A673 (cell line): ENCODE data around the gene NOVA1. TPM values are rescaled to one million over a fixed set of nuclear protein-coding genes. Genes with fewer than 3 reads are reported as not detected.
"Not testable (repeated sequence)": the region's sequence is repeated elsewhere in the genome, so short reads cannot be mapped to it uniquely, and the experiment has no call there.

Experiments
- Bru-seq: library from RNA; stranded (reverse); fragments of 400-500 nt; gene quantifications from one replicate; lab custom pipeline; 2021; lab: Mats Ljungman, UMichigan
- BruChase-seq, 2 experiments: library from RNA; stranded (reverse); fragments of 400-500 nt; gene quantifications; one replicate each; lab custom pipeline; 2021; lab: Mats Ljungman, UMichigan
- BruUV-seq: library from RNA; stranded (reverse); fragments of 400-500 nt; replicated peaks from 2 replicates; lab custom pipeline; 2021; lab: Mats Ljungman, UMichigan
- CTCF ChIA-PET: fragments of 300-600 bp; sonication (Branson Sonifier 250); formaldehyde crosslinking; loops from one replicate; lab custom pipeline; 2022; ENCODE audit warnings: antibody characterized with exemption; lab: Charles Lee
- POLR2A ChIA-PET: fragments of 300-600 bp; sonication (Branson Sonifier 250); formaldehyde crosslinking; loops from one replicate; lab custom pipeline; 2022; ENCODE audit warnings: antibody characterized with exemption; ENCODE audit not compliant: low non-redundant PET; lab: Charles Lee
- DNase-seq: peaks from one replicate; pipeline ENCODE4 v3.0.0-alpha.2; 2015; ENCODE audit warnings: low spot score
- H3K27ac ChIP-seq: fragments of 200-600 bp; sonication (generic); 2 replicates; pipeline ENCODE4 v1.5.1; 2016; ENCODE audit warnings: mixed run types, low read depth, mild to moderate bottlenecking, mixed read lengths, antibody characterized with exemption, low read length; ENCODE audit not compliant: poor library complexity, severe bottlenecking
- H3K27me3 ChIP-seq: fragments of 200-600 bp; sonication (generic); replicated peaks from 2 replicates; pipeline ENCODE4 v1.6.1; 2017; ENCODE audit warnings: mixed run types, low read depth, mild to moderate bottlenecking, mixed read lengths, antibody characterized with exemption, low read length; ENCODE audit not compliant: insufficient read depth, poor library complexity
- H3K36me3 ChIP-seq: fragments of 200-600 bp; sonication (generic); 2 replicates; pipeline ENCODE4 v1.6.1; 2016; ENCODE audit warnings: mixed run types, mild to moderate bottlenecking, mixed read lengths, antibody characterized with exemption, low read length; ENCODE audit not compliant: insufficient read depth, poor library complexity, severe bottlenecking
- H3K4me1 ChIP-seq: fragments of 200-600 bp; sonication (generic); 2 replicates; pipeline ENCODE4 v1.6.1; 2017; ENCODE audit warnings: mixed run types, mild to moderate bottlenecking, mixed read lengths, antibody characterized with exemption, low read length; ENCODE audit not compliant: insufficient read depth, poor library complexity, severe bottlenecking
- H3K4me3 ChIP-seq: fragments of 200-600 bp; sonication (generic); 2 replicates; pipeline ENCODE4 v1.5.1; 2016; ENCODE audit warnings: low read depth, mixed run types, mild to moderate bottlenecking, mixed read lengths, low read length; ENCODE audit not compliant: poor library complexity, severe bottlenecking
- H3K9me3 ChIP-seq: fragments of 200-600 bp; sonication (generic); 2 replicates; pipeline ENCODE4 v1.6.1; 2016; ENCODE audit warnings: mixed run types, low read depth, mild to moderate bottlenecking, mixed read lengths, antibody characterized with exemption, low read length; ENCODE audit not compliant: poor library complexity, severe bottlenecking
- CTCF ChIP-seq: fragments of 300-800, 200-600 bp; sonication (generic); conservative IDR thresholded peaks from 2 replicates; pipeline ENCODE4 v1.5.1; 2017; ENCODE audit warnings: low read depth, mild to moderate bottlenecking, antibody characterized with exemption, low read length, moderate library complexity, mixed read lengths
- EZH2 ChIP-seq: fragments of 200-600 bp; sonication (generic); IDR thresholded peaks from 2 replicates; pipeline ENCODE4 v1.6.1; 2017; ENCODE audit warnings: borderline replicate concordance, low read depth, mild to moderate bottlenecking, mixed read lengths, antibody characterized with exemption, low read length; ENCODE audit not compliant: poor library complexity, severe bottlenecking
- intact Hi-C: fragments of 100-400 bp; cut with micrococcal nuclease; formaldehyde crosslinking; loops from one replicate; pipeline ENCODE4 v1.10.0; 2022; ENCODE audit not compliant: unreplicated experiment
- long read RNA-seq: library from polyadenylated mRNA; stranded (forward); transcript quantifications from one replicate; pipeline ENCODE4 v2.0.0, GENCODE V29; 2022
- total RNA-seq: library from RNA; stranded (reverse); gene quantifications from 2 replicates; pipeline ENCODE4 v1.2.3, GENCODE V29; 2021

NOVA1 gene
- total RNA-seq: 13.4 and 16.0 TPM in 2 replicates
- percentile 70 among the genes with signal in this experiment for Bru-seq, nascent RNA
- BruChase-seq, experiment 1, labeled RNA remaining after a 2-hour chase: percentile 70 among the genes with signal in this experiment
- percentile 59 among the genes with signal in this experiment for BruChase-seq, experiment 2, labeled RNA remaining after a 6-hour chase
- long read RNA-seq, partial matches to known transcripts: 1 of 28 reads
- long read RNA-seq, other reads (novel, unspliced or antisense): 23 of 28 reads

GRCh38 chr14:26597589-26598080 is at the start of gene NOVA1:
Gene NOVA1, minus strand, starts transcription at chr14:26598033. Its CDS starts 597 bp downstream, at chr14:26597436.
- no peak for DNase-seq
- ChIA-PET CTCF (no interaction called here), POLR2A (no interaction called here)
- Histone ChIP-seq H3K27me3 (peaks cover 15% of the 10 kb centered on the region), H3K4me1 (peaks cover 21% of the 10 kb centered on the region), H3K9me3 (no peaks in the 10 kb centered on the region), H3K4me3 (peak within 1 kb of the TSS; percentile 78), H3K36me3 (no peaks in the 10 kb centered on the region), H3K27ac (peak within 1 kb of the TSS; percentile 43)
- intact Hi-C loops: loop anchor here (5.0 kb wide), 1 partner anchor 205 kb away; no protein-coding TSS in a partner anchor
- BruUV-seq: no TSS peak
- no peak for TF ChIP-seq CTCF
- TF ChIP-seq EZH2: no peak

GRCh38 chr14:26645057-26645456 is 47.2 kb upstream of the NOVA1 start:
- BruUV-seq, H3K9me3 ChIP-seq, intact Hi-C loops, H3K4me1 ChIP-seq, H3K4me3 ChIP-seq, H3K36me3 ChIP-seq, H3K27me3 ChIP-seq, POLR2A ChIA-PET, H3K27ac ChIP-seq, DNase-seq: not testable (repeated sequence)
- CTCF ChIA-PET: interaction anchor here (1.0 kb wide), 1 partner anchor 390 kb away, joined by 3 read pairs; no protein-coding TSS in a partner anchor

- no peak for DNase-seq
- BruUV-seq: no TSS peak
- ChIA-PET CTCF (no interaction called here), POLR2A (no interaction called here)
- Histone ChIP-seq H3K4me1 (no peaks in the 10 kb centered on the region), H3K9me3 (no peaks in the 10 kb centered on the region), H3K27ac (no peak overlapping the region), H3K27me3 (no peaks in the 10 kb centered on the region), H3K36me3 (no peaks in the 10 kb centered on the region), H3K4me3 (no peak overlapping the region)
- intact Hi-C loops: no loop called here
- TF ChIP-seq EZH2: no peak
- TF ChIP-seq CTCF: no peak
These were observed 38.7 kb upstream of the NOVA1 start for GRCh38 chr14:26636561-26636960.

GRCh38 chr14:26634946-26635345 is 37.1 kb upstream of the NOVA1 start:
- H3K27ac ChIP-seq, H3K27me3 ChIP-seq, H3K36me3 ChIP-seq, intact Hi-C loops, H3K9me3 ChIP-seq, H3K4me1 ChIP-seq, DNase-seq, POLR2A ChIA-PET, H3K4me3 ChIP-seq, CTCF ChIA-PET, BruUV-seq: not testable (repeated sequence)
